Measurements from ENCODE around the gene DHRS3. TPM values are rescaled to one million over a fixed set of nuclear protein-coding genes. Genes with fewer than 3 reads are reported as not detected.
A peak's percentile ranks its signal among the peaks of the same experiment; 100 is the strongest.
"Not testable (repeated sequence)": the region's sequence is repeated elsewhere in the genome, so short reads cannot be mapped to it uniquely, and the experiment has no call there.

DHRS3 gene
- total RNA-seq, 1 experiment from 2014 or later = 17.7 TPM

GRCh38 chr1:12574757-12575139, 43.3 kb downstream of the DHRS3 start:
- no peak for DNase-seq
- no peak overlapping the region for H3K4me3 ChIP-seq (ENCODE audit: insufficient read depth, low read depth, low read length)

GRCh38 chr1:12573015-12573825, 44.8 kb downstream of the DHRS3 start:
- Histone ChIP-seq H3K27me3 (ENCODE audit: control insufficient read depth, insufficient read depth, low read length) (no peaks in the 10 kb centered on the region), H3K36me3 (replicated peaks; ENCODE audit: control insufficient read depth, insufficient read depth, low read length) (peaks cover 9% of the 10 kb centered on the region), H3K4me3 (ENCODE audit: insufficient read depth, low read depth, low read length) (no peak overlapping the region)
- no peak for DNase-seq

More at GRCh38 chr1:12574757-12575139, 43.3 kb downstream of the DHRS3 start:
- H3K36me3 ChIP-seq (replicated peaks; ENCODE audit: control insufficient read depth, insufficient read depth, low read length) = peaks cover 10% of the 10 kb centered on the region
- H3K27me3 ChIP-seq (ENCODE audit: control insufficient read depth, insufficient read depth, low read length) = no peaks in the 10 kb centered on the region

DNA sequence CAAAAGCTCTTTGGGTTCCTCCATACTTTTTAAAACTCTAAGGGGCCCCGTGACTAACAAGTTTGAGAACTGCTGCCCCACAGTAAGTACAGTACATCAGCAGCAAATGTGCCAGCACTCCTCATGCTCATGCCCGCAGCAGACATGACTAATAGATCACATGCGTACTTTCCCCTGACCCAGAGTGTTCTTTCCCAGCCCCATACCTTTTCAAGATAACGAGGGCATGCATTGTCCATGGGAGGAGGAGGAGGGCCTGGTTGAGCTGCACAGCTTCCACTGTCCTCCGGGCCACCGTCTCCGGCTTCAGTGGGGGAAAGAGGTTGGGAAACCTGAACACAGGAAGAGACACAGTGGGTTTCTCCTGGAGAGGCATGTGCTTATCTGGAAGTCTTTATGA, 45.5 kb downstream of the DHRS3 start:
- peaks cover 9% of the 10 kb centered on the region for H3K36me3 ChIP-seq (replicated peaks; ENCODE audit: control insufficient read depth, insufficient read depth, low read length)
- no peak overlapping the region for H3K4me3 ChIP-seq (ENCODE audit: insufficient read depth, low read depth, low read length)
- no peak for DNase-seq
- H3K27me3 ChIP-seq (ENCODE audit: control insufficient read depth, insufficient read depth, low read length) = no peaks in the 10 kb centered on the region

GRCh38 chr1:12570291-12570690, 47.7 kb downstream of the DHRS3 start:
- DNase-seq = peak; percentile 37
- no peaks in the 10 kb centered on the region for H3K27me3 ChIP-seq (ENCODE audit: control insufficient read depth, insufficient read depth, low read length)
- H3K36me3 ChIP-seq (replicated peaks; ENCODE audit: control insufficient read depth, insufficient read depth, low read length) = peaks cover 9% of the 10 kb centered on the region
- H3K4me3 ChIP-seq (ENCODE audit: insufficient read depth, low read depth, low read length) = no peak overlapping the region

DNA sequence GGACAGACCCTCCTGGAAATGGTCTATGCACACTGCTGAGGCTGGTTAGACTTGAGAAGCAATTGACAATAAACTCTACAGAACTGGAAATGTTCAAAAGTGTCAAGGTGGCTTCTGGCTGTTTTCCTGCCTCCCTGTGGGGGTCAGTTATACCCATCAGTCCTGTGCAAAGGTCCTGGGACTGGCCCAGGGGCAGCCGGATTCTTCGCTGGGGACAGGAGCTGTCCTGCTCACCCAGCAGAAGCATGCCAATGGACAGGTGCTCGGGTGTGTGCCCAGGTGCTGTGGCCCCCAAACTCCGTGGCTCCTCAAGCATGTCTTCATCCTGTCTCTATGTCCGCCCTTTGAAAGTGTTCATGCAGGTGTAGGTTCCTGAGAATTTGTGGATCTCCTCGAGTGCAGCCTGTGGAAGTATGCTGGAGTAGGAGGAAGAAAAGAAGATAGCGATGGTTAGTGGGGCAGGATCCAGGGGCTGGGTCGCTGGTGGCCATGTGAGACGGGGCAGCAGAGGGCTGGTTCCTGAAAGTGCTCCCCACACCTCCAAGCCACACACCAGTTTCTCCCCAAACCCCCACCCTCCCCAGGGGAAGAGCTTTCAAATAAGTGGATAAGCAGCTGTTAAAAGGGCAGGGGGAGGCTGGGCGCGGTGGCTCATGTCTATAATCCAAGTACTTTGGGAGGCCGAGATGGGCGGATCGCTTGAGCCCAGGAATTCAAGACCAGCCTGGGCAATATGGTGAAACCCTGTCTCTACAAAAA, 49.8 kb downstream of the DHRS3 start:
- no peak overlapping the region for H3K4me3 ChIP-seq (ENCODE audit: insufficient read depth, low read depth, low read length)
- H3K27me3 ChIP-seq (ENCODE audit: control insufficient read depth, insufficient read depth, low read length) = no peaks in the 10 kb centered on the region
- H3K36me3 ChIP-seq (replicated peaks; ENCODE audit: control insufficient read depth, insufficient read depth, low read length) = peaks cover 3% of the 10 kb centered on the region
- peak; percentile 21 for DNase-seq

DNA sequence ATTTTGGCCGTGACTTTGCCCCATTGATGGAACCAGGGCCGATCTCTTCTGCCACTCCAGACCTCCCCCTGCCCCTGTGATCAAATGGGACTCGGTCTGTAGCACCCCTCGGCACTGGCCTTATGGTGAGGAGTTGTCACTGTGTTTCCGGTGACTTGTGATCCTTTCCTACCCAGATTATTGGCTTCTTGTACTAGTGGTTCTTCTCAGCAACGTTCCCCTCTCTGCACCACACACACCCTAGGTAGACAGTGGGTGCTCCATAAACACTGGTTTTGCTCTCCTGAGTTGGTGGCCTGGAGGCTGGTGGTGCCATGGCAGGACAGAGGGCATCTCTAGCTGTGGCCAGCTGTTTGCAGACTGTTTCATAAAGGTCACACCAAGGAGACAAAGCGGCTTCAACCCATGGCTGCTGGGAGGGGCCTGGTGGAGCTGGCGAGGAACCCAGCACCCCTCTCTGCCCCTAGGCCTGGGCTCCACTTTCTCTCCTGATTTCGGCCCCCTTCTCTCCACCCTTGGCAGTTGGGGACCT, 50.7 kb downstream of the DHRS3 start:
- Histone ChIP-seq H3K36me3 (replicated peaks; ENCODE audit: control insufficient read depth, insufficient read depth, low read length) (peaks cover 1% of the 10 kb centered on the region), H3K4me3 (ENCODE audit: insufficient read depth, low read depth, low read length) (no peak overlapping the region), H3K27me3 (ENCODE audit: control insufficient read depth, insufficient read depth, low read length) (no peaks in the 10 kb centered on the region)
- DNase-seq = no peak

DNA sequence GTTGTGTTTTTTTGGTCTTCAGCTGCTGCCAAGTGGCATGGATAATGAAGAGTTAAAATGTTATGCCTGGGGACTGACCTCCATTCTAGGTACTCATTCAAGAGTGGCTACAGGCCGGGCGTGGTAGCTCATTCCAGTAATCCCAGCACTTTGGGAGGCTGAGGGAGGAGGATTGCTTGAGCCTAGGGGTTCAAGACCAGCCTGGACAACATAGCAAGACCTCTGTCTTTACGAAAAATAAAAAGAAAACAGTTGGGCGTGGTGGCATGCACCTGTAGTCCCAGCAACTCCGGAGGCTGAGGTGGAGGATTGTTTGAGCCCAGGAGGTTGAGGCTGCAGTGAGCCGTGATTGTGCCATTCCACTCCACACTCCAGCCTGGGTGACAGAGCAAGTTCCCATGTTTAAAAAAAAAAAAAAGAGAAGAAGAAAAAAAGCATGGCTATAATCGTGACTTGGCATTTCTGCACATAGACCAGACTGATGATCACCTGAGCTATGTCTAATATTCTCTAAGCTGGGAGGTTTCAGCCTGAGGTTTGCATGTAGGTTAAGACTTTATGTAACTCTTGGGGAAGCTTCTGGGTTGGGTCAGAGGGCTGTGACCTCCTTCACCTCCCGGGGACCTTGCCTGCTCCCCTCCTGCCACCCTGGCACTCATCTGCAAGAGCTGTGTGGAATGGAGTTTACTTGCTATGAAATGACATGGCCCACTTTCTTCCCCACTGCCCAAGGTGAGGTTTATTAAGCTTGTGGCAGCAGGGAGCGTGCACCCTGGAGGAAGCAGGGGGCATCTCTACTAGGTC, 51.3 kb downstream of the DHRS3 start:
- no peak for DNase-seq
- peaks cover 1% of the 10 kb centered on the region for H3K36me3 ChIP-seq (replicated peaks; ENCODE audit: control insufficient read depth, insufficient read depth, low read length)

DNA sequence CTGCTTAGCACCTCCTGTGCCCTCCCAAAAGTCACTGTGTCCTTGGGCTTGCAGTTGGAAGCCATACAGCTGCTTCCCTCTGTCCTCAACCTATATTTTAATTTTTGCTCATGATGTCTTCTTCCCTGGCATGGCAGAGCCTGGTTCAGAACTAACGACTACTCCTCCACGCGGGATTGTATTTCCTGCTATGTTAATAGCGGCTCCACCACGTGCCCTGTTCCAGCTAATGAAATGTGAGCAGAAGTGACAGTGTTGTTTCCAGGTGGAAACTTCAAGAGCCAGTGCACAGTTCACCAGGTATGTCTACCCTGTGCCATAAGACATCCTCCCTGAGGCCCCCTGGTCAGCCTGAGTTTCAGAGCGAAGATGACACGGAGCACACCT, 52.1 kb downstream of the DHRS3 start:
- Histone ChIP-seq H3K4me3 (ENCODE audit: insufficient read depth, low read depth, low read length) (no peak overlapping the region), H3K36me3 (replicated peaks; ENCODE audit: control insufficient read depth, insufficient read depth, low read length) (peaks cover 1% of the 10 kb centered on the region), H3K27me3 (ENCODE audit: control insufficient read depth, insufficient read depth, low read length) (no peaks in the 10 kb centered on the region)
- DNase-seq = no peak

More for the DNA sequence above, 51.3 kb downstream of the DHRS3 start:
- H3K27me3 ChIP-seq (ENCODE audit: control insufficient read depth, insufficient read depth, low read length) = no peaks in the 10 kb centered on the region
- H3K4me3 ChIP-seq (ENCODE audit: insufficient read depth, low read depth, low read length) = no peak overlapping the region

GRCh38 chr1:12565094-12565965, 52.7 kb downstream of the DHRS3 start:
- no peak for DNase-seq
- no peaks in the 10 kb centered on the region for H3K27me3 ChIP-seq (ENCODE audit: control insufficient read depth, insufficient read depth, low read length)
- H3K4me3 ChIP-seq (ENCODE audit: insufficient read depth, low read depth, low read length) = no peak overlapping the region
- H3K36me3 ChIP-seq (replicated peaks; ENCODE audit: control insufficient read depth, insufficient read depth, low read length) = peaks cover 1% of the 10 kb centered on the region

GRCh38 chr1:12564251-12564650, 53.8 kb downstream of the DHRS3 start:
- H3K27me3 ChIP-seq (ENCODE audit: control insufficient read depth, insufficient read depth, low read length); H3K36me3 ChIP-seq (replicated peaks; ENCODE audit: control insufficient read depth, insufficient read depth, low read length); H3K4me3 ChIP-seq (ENCODE audit: insufficient read depth, low read depth, low read length); DNase-seq: not testable (repeated sequence)

GRCh38 chr1:12562955-12563576, 54.9 kb downstream of the DHRS3 start:
- peaks cover under 1% of the 10 kb centered on the region for H3K36me3 ChIP-seq (replicated peaks; ENCODE audit: control insufficient read depth, insufficient read depth, low read length)
- no peak overlapping the region for H3K4me3 ChIP-seq (ENCODE audit: insufficient read depth, low read depth, low read length)
- H3K27me3 ChIP-seq (ENCODE audit: control insufficient read depth, insufficient read depth, low read length) = no peaks in the 10 kb centered on the region; the same call in 1 of the 2 replicates
- no peak for DNase-seq

GRCh38 chr1:12561121-12561520, 56.9 kb downstream of the DHRS3 start:
- Histone ChIP-seq H3K27me3 (ENCODE audit: control insufficient read depth, insufficient read depth, low read length) (no peaks in the 10 kb centered on the region; the same call in 1 of the 2 replicates), H3K36me3 (replicated peaks; ENCODE audit: control insufficient read depth, insufficient read depth, low read length) (no peaks in the 10 kb centered on the region)

More at GRCh38 chr1:12561121-12561520, 56.9 kb downstream of the DHRS3 start:
- no peak overlapping the region for H3K4me3 ChIP-seq (ENCODE audit: insufficient read depth, low read depth, low read length)
- no peak for DNase-seq

Data from H7 (cell line).